ENCODE results near the gene CDH20. TPM values are rescaled to one million over a fixed set of nuclear protein-coding genes. Genes with fewer than 3 reads are reported as not detected.

CDH20 gene
- polyA plus RNA-seq, 3 donors, result not detected

- H3K27ac Mint-ChIP-seq, result peak overlapping the region in 1 of 7 donors; percentile 62
- Histone ChIP-seq H3K36me3 (replicated peaks in 1 of 2; ENCODE audit: control insufficient read depth in 1 of 2, insufficient read depth in 2 of 2, low read length in 2 of 2) (no peaks in the 10 kb centered on the region), H2AFZ (ENCODE audit: insufficient read depth, low read depth, low read length, poor library complexity, severe bottlenecking) (peak overlapping the region; percentile 6), H3K4me1 (ENCODE audit: control insufficient read depth in 1 of 2, insufficient read depth in 2 of 2, low read length in 2 of 2) (peaks cover 15 to 16% of the 10 kb centered on the region in 2 donors), H3K79me2 (ENCODE audit: insufficient read depth, low read length) (no peaks in the 10 kb centered on the region), H3K4me2 (replicated peaks; ENCODE audit: extremely low read depth, low read length, poor library complexity, severe bottlenecking) (peak overlapping the region; percentile 42), H3K4me3 (replicated peaks in 1 of 3; ENCODE audit: low read depth in 2 of 3, low read length in 3 of 3) (peak overlapping the region in 1 of 3 experiments; percentile 34), H3K27me3 (ENCODE audit: control insufficient read depth in 2 of 2, insufficient read depth in 2 of 2, low read length in 2 of 2) (peaks cover 0 to 15% of the 10 kb centered on the region in 2 donors), H3K9ac (ENCODE audit: insufficient read depth, low read length, poor library complexity, severe bottlenecking) (no peak overlapping the region), H3K27ac (ENCODE audit: low read depth in 1 of 2, low read length in 2 of 2) (no peak overlapping the region), H4K20me1 (ENCODE audit: insufficient read depth, low read length) (no peaks in the 10 kb centered on the region), H3K9me3 (replicated peaks in 1 of 2; ENCODE audit: control insufficient read depth in 1 of 2, insufficient read depth in 1 of 2, low read length in 2 of 2) (no peaks in the 10 kb centered on the region)
- no peaks in the 10 kb centered on the region for H3K36me3 Mint-ChIP-seq
- no peak for DNase-seq
- H3K4me3 Mint-ChIP-seq, result peak overlapping the region in 1 of 2 donors; percentile 79
- H3K27me3 Mint-ChIP-seq (ENCODE audit: low read depth in 3 of 3), result peaks cover 18 to 39% (median 32%) of the 10 kb centered on the region in 3 donors
- peak; percentile 76 for TF ChIP-seq CTCF (IDR thresholded peaks at IDR 0.05)
- H3K9me3 Mint-ChIP-seq, result peaks cover 0 to 3% (median 1%) of the 10 kb centered on the region in 7 donors
- 32% methylated on average over 13 of the region's 15 CpGs for WGBS (ENCODE audit: insufficient coverage)
- intact Hi-C loops (cut with micrococcal nuclease), result no loop called here
- peaks cover 24% of the 10 kb centered on the region for H3K4me1 Mint-ChIP-seq
Observed at GRCh38 chr18:61582202-61582710, 249.0 kb downstream of the CDH20 start.

DNA sequence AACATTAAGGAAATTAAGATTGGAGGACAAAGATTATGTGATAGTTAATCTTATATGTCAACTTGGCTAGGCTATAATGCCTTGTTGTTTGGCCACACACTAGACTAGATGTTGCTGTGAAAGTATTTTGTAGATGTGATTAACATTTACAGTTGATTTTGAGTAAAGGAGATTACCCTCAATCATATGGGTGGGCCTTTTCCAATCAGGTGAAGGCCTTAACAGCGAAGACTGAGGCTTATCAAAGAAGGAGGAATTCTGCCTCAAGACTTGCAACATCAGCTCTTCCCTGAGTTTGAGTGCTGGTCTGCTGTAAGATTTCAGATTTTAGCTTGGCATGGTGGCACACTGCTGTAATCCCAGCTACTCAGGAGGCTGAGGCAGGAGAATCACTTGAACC, 250.3 kb downstream of the CDH20 start:
- H3K9me3 Mint-ChIP-seq, result peaks cover 0 to 3% (median 1%) of the 10 kb centered on the region in 7 donors
- Histone ChIP-seq H2AFZ (ENCODE audit: insufficient read depth, low read depth, low read length, poor library complexity, severe bottlenecking) (no peak overlapping the region), H3K4me3 (replicated peaks in 1 of 3; ENCODE audit: low read depth in 2 of 3, low read length in 3 of 3) (no peak overlapping the region), H3K27me3 (ENCODE audit: control insufficient read depth in 2 of 2, insufficient read depth in 2 of 2, low read length in 2 of 2) (peaks cover 0 to 15% of the 10 kb centered on the region in 2 donors), H3K4me1 (ENCODE audit: control insufficient read depth in 1 of 2, insufficient read depth in 2 of 2, low read length in 2 of 2) (peaks cover 27 to 29% of the 10 kb centered on the region in 2 donors), H4K20me1 (ENCODE audit: insufficient read depth, low read length) (no peaks in the 10 kb centered on the region), H3K79me2 (ENCODE audit: insufficient read depth, low read length) (no peaks in the 10 kb centered on the region), H3K9me3 (replicated peaks in 1 of 2; ENCODE audit: control insufficient read depth in 1 of 2, insufficient read depth in 1 of 2, low read length in 2 of 2) (no peaks in the 10 kb centered on the region), H3K27ac (ENCODE audit: low read depth in 1 of 2, low read length in 2 of 2) (no peak overlapping the region), H3K4me2 (replicated peaks; ENCODE audit: extremely low read depth, low read length, poor library complexity, severe bottlenecking) (no peak overlapping the region), H3K36me3 (replicated peaks in 1 of 2; ENCODE audit: control insufficient read depth in 1 of 2, insufficient read depth in 2 of 2, low read length in 2 of 2) (no peaks in the 10 kb centered on the region), H3K9ac (ENCODE audit: insufficient read depth, low read length, poor library complexity, severe bottlenecking) (no peak overlapping the region)
- H3K36me3 Mint-ChIP-seq, result no peaks in the 10 kb centered on the region
- 100% methylated on average over 1 of the region's 1 CpG for WGBS (ENCODE audit: insufficient coverage)
- no peak overlapping the region for H3K4me3 Mint-ChIP-seq
- DNase-seq, result no peak
- peaks cover 34% of the 10 kb centered on the region for H3K4me1 Mint-ChIP-seq
- TF ChIP-seq CTCF (IDR thresholded peaks at IDR 0.05), result no peak
- H3K27me3 Mint-ChIP-seq (ENCODE audit: low read depth in 3 of 3), result peaks cover 18 to 35% (median 25%) of the 10 kb centered on the region in 3 donors
- intact Hi-C loops (cut with micrococcal nuclease), result no loop called here
- H3K27ac Mint-ChIP-seq, result no peak overlapping the region
